Smooth muscle cell (in vitro differentiated cells): ENCODE measurements around the gene CCDC187. TPM values are rescaled to one million over a fixed set of nuclear protein-coding genes. Genes with fewer than 3 reads are reported as not detected.
"Not testable (repeated sequence)": the region's sequence is repeated elsewhere in the genome, so short reads cannot be mapped to it uniquely, and the experiment has no call there.

Experiments used
- DNase-seq: peaks from one replicate; lab custom pipeline; 2025; ENCODE audit not compliant: unreplicated experiment; lab: John Stamatoyannopoulos, UW
- H2AFZ ChIP-seq: fragments of 200-600 bp; sonication (generic); 2 replicates; pipeline ENCODE4 v1.6.0; 2016; ENCODE audit warnings: antibody characterized with exemption, low read depth, mild to moderate bottlenecking
- H3F3A ChIP-seq: fragments of 200-600 bp; sonication (generic); 2 replicates; pipeline ENCODE4 v1.6.0; 2017; ENCODE audit warnings: antibody characterized with exemption, low read depth
- H3K27ac ChIP-seq: fragments of 200-600 bp; sonication (generic); 2 replicates; pipeline ENCODE4 v1.5.1; 2016; ENCODE audit warnings: low read depth, mild to moderate bottlenecking
- H3K27me3 ChIP-seq: fragments of 200-600 bp; sonication (generic); 2 replicates; pipeline ENCODE4 v1.6.1; 2016; ENCODE audit warnings: low read depth, mild to moderate bottlenecking
- H3K36me3 ChIP-seq: fragments of 200-600 bp; sonication (generic); 2 replicates; pipeline ENCODE4 v1.5.1; 2016; ENCODE audit warnings: low read depth
- H3K4me1 ChIP-seq: fragments of 200-600 bp; sonication (generic); 2 replicates; pipeline ENCODE4 v1.5.1; 2016; ENCODE audit warnings: low read depth
- H3K4me2 ChIP-seq: fragments of 200-600 bp; sonication (generic); 2 replicates; pipeline ENCODE4 v1.6.0; 2016; ENCODE audit warnings: mild to moderate bottlenecking
- H3K4me3 ChIP-seq: fragments of 200-600 bp; sonication (generic); 2 replicates; pipeline ENCODE4 v1.5.1; 2016; ENCODE audit warnings: mild to moderate bottlenecking
- H3K79me2 ChIP-seq: fragments of 200-600 bp; sonication (generic); 2 replicates; pipeline ENCODE4 v1.6.0; 2016; ENCODE audit warnings: low read depth, mild to moderate bottlenecking
- H3K9ac ChIP-seq: fragments of 200-600 bp; sonication (generic); 2 replicates; pipeline ENCODE4 v1.6.0; 2016; ENCODE audit warnings: low read depth
- H3K9me3 ChIP-seq: fragments of 200-600 bp; sonication (generic); replicated peaks from 2 replicates; pipeline ENCODE4 v1.5.1; 2016; ENCODE audit warnings: low read depth
- H4K20me1 ChIP-seq: fragments of 200-600 bp; sonication (generic); 2 replicates; pipeline ENCODE4 v1.6.0; 2016; ENCODE audit warnings: low read depth
- WGBS: methylation state at CpG from one replicate; pipeline ENCODE4 v1.1.7; 2016; ENCODE audit warnings: low lambda C conversion rate; 5-methylcytosine and 5-hydroxymethylcytosine counted together
- polyA plus RNA-seq: library from polyadenylated mRNA; unstranded; fragments of >200 nt; fragmentation: Nextera tagmentation; extraction: Ambion mirVana; gene quantifications from 2 replicates; pipeline ENCODE4 v1.2.1, GENCODE V29; 2016
- total RNA-seq: library from RNA; depleted of rRNA; stranded (reverse); fragments of >200 nt; gene quantifications from 2 replicates; pipeline ENCODE4 v1.2.3, GENCODE V29; 2014
- TF ChIP-seq, protein P1 (sequence below): fragments of 200-600 bp; sonication (generic); IDR thresholded peaks from 2 replicates; pipeline ENCODE4 v1.5.1; 2017; ENCODE audit warnings: borderline replicate concordance, mild to moderate bottlenecking, antibody characterized with exemption; ENCODE audit not compliant: insufficient read depth, poor library complexity, severe bottlenecking

The CCDC187 gene
- total RNA-seq (not detected in 2 replicates), polyA plus RNA-seq (0.10 TPM in 1 of 2 replicates, not detected in the other)

GRCh38 chr9:136303825-136304416 lies at the start of gene CCDC187:
Gene CCDC187, minus strand, starts transcription at chr9:136304094. Its CDS starts 264 bp downstream, at chr9:136303830.
- Histone ChIP-seq H3K9ac (no peak within 1 kb of the TSS), H3K9me3 (no peaks in the 10 kb centered on the region), H3K4me3 (no peak within 1 kb of the TSS), H3K27ac (no peak within 1 kb of the TSS), H3K36me3 (no peaks in the 10 kb centered on the region), H3K4me2 (no peak within 1 kb of the TSS), H2AFZ (no peak within 1 kb of the TSS), H3K4me1 (no peaks in the 10 kb centered on the region), H3F3A (no peaks in the 10 kb centered on the region), H3K79me2 (no peaks in the 10 kb centered on the region), H4K20me1 (no peaks in the 10 kb centered on the region), H3K27me3 (no peaks in the 10 kb centered on the region)
- DNase-seq, result no peak
- 91% methylated on average over 22 of the region's 22 CpGs for WGBS
- TF ChIP-seq, protein P1, sequence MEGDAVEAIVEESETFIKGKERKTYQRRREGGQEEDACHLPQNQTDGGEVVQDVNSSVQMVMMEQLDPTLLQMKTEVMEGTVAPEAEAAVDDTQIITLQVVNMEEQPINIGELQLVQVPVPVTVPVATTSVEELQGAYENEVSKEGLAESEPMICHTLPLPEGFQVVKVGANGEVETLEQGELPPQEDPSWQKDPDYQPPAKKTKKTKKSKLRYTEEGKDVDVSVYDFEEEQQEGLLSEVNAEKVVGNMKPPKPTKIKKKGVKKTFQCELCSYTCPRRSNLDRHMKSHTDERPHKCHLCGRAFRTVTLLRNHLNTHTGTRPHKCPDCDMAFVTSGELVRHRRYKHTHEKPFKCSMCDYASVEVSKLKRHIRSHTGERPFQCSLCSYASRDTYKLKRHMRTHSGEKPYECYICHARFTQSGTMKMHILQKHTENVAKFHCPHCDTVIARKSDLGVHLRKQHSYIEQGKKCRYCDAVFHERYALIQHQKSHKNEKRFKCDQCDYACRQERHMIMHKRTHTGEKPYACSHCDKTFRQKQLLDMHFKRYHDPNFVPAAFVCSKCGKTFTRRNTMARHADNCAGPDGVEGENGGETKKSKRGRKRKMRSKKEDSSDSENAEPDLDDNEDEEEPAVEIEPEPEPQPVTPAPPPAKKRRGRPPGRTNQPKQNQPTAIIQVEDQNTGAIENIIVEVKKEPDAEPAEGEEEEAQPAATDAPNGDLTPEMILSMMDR, result no peak

- Histone ChIP-seq H3K36me3 (no peaks in the 10 kb centered on the region), H3K4me1 (no peaks in the 10 kb centered on the region), H4K20me1 (peaks cover 32% of the 10 kb centered on the region), H2AFZ (no peak overlapping the region), H3K4me2 (no peak overlapping the region), H3K27ac (no peak overlapping the region), H3K4me3 (no peak overlapping the region), H3F3A (no peaks in the 10 kb centered on the region), H3K9me3 (no peaks in the 10 kb centered on the region), H3K9ac (no peak overlapping the region), H3K79me2 (no peaks in the 10 kb centered on the region), H3K27me3 (no peaks in the 10 kb centered on the region)
- TF ChIP-seq, protein P1, result no peak
- 96% methylated on average over 11 of the region's 11 CpGs for WGBS
- DNase-seq, result no peak
Measured at GRCh38 chr9:136353088-136353487, 49.2 kb upstream of the CCDC187 start.

DNA sequence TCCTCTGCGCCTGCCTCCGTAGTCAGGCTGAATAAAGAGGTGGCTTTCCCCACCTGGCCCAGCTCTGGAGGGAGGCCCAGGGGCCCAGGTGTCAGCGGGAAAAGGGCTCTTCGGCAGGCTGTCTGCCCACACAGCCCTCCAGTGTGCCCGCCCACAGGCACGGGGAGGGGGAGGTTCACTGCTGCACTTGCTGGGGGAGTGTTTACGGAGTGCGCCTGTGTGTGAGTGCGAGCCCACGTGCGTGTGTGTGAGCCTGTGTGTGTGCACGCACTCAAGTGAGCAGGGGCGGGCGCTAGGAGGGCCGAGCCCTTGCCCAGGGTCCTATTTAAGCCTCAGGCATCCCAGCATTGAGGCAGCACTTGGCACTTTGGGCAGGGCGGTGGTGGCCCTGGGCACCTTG lies 48.8 kb upstream of the CCDC187 start:
- H3K4me3 ChIP-seq, result no peak overlapping the region
- TF ChIP-seq, protein P1, result no peak
- H3F3A ChIP-seq, result no peaks in the 10 kb centered on the region
- 85% methylated on average over 16 of the region's 16 CpGs for WGBS
- no peaks in the 10 kb centered on the region for H3K27me3 ChIP-seq
- no peaks in the 10 kb centered on the region for H3K9me3 ChIP-seq
- H3K36me3 ChIP-seq, result no peaks in the 10 kb centered on the region
- H3K4me2 ChIP-seq, result no peak overlapping the region
- no peak for DNase-seq
- H3K9ac ChIP-seq, result no peak overlapping the region
- H3K79me2 ChIP-seq, result no peaks in the 10 kb centered on the region
- no peaks in the 10 kb centered on the region for H3K4me1 ChIP-seq
- peaks cover 32% of the 10 kb centered on the region for H4K20me1 ChIP-seq
- H3K27ac ChIP-seq, result no peak overlapping the region
- no peak overlapping the region for H2AFZ ChIP-seq

GRCh38 chr9:136351868-136352267 lies 48.0 kb upstream of the CCDC187 start:
- H3K36me3 ChIP-seq, H3K9ac ChIP-seq, H2AFZ ChIP-seq, H3K79me2 ChIP-seq, H3K27me3 ChIP-seq, H3K4me1 ChIP-seq, H3F3A ChIP-seq, H3K4me2 ChIP-seq, H3K27ac ChIP-seq, H3K9me3 ChIP-seq, DNase-seq, H3K4me3 ChIP-seq: not testable (repeated sequence)
- H4K20me1 ChIP-seq, result peaks cover 32% of the 10 kb centered on the region
- WGBS, result 96% methylated on average over 12 of the region's 24 CpGs
